Lung (tissue), 12 donors: ENCODE measurements around the gene NFATC2. TPM values are rescaled to one million over a fixed set of nuclear protein-coding genes. Genes with fewer than 3 reads are reported as not detected.
A peak's percentile ranks its signal among the peaks of the same experiment; 100 is the strongest.

Source experiments
- ATAC-seq: fragments of 200-7000 bp; cut with Tn5 transposase; one replicate; pipeline ENCODE4 v1.9.1; 2020; ENCODE audit warnings: moderate number of reproducible peaks; ENCODE audit not compliant: insufficient read depth, low FRiP score
- DNase-seq, 3 donors: peaks; one replicate each; pipeline ENCODE4 v3.0.0-alpha.2; 2013 to 2017
- H3K27ac ChIP-seq, 2 donors: one replicate each; pipeline ENCODE4 v1.5.1; 2013; ENCODE audit warnings: mild to moderate bottlenecking in 2 of 2, moderate library complexity in 2 of 2, control low read depth in 1 of 2, inconsistent platforms in 1 of 2, low read depth in 1 of 2, low read length in 1 of 2
- H3K27me3 ChIP-seq, 3 donors: one replicate each; pipeline ENCODE4 v1.5.1; 2013; ENCODE audit warnings: low read length in 2 of 3; ENCODE audit not compliant: control insufficient read depth in 3 of 3, insufficient read depth in 3 of 3
- H3K36me3 ChIP-seq, 4 donors: one replicate each; pipeline ENCODE4 v1.5.1; 2013; ENCODE audit warnings: low read length in 4 of 4, mild to moderate bottlenecking in 1 of 4, moderate library complexity in 1 of 4; ENCODE audit not compliant: control insufficient read depth in 4 of 4, insufficient read depth in 4 of 4
- H3K4me1 ChIP-seq, 5 donors: one replicate each; pipeline ENCODE4 v1.5.1; 2013; ENCODE audit warnings: low read length in 5 of 5, mild to moderate bottlenecking in 2 of 5, moderate library complexity in 1 of 5; ENCODE audit not compliant: control insufficient read depth in 5 of 5, insufficient read depth in 5 of 5
- H3K4me3 ChIP-seq: one replicate; pipeline ENCODE4 v1.5.1; 2013; ENCODE audit warnings: mild to moderate bottlenecking, control low read depth, moderate library complexity
- H3K9ac ChIP-seq, 2 donors: one replicate each; pipeline ENCODE4 v1.5.1; 2013; ENCODE audit warnings: low read length in 2 of 2, control low read depth in 1 of 2; ENCODE audit not compliant: insufficient read depth in 1 of 2
- H3K9me3 ChIP-seq, 4 donors: one replicate each; pipeline ENCODE4 v1.5.1; 2013; ENCODE audit warnings: low read length in 3 of 4, mild to moderate bottlenecking in 1 of 4, moderate library complexity in 1 of 4; ENCODE audit not compliant: control insufficient read depth in 4 of 4, insufficient read depth in 3 of 4
- CTCF ChIP-seq: IDR thresholded peaks from 2 replicates; pipeline ENCODE4 v1.5.1; 2012; ENCODE audit warnings: mild to moderate bottlenecking; ENCODE audit errors: control extremely low read depth, extremely low read depth
- WGBS, 2 donors: extraction: QIAGEN DNeasy Blood & Tissue Kit; methylation state at CpG; one replicate each; pipeline ENCODE4 v1.1.7; 2013; 5-methylcytosine and 5-hydroxymethylcytosine counted together
- polyA plus RNA-seq, 2 donors: library from polyadenylated mRNA; stranded (reverse); fragments of 200-250 nt; gene quantifications; one replicate each; pipeline ENCODE4 v1.2.1, GENCODE V29; 2013
- total RNA-seq, 2 donors: library from RNA; depleted of rRNA in 1 of 2; stranded (reverse); fragments of >200 nt in 1 of 2; gene quantifications; one replicate each; pipeline ENCODE4 v1.2.1, GENCODE V29; 2014 to 2021
- donor health status: control.
- donor health status: control.
- donor health status: Bipolar disorder and iron deficiency.
- donor health status: healthy.
- donor health status: DM: yes; HTN: yes; CAD: no.

The NFATC2 gene
- total and polyA plus RNA-seq, 4 donors = 1.3 to 8.7 (median 4.7) TPM

GRCh38 chr20:51533291-51534172, 9.0 kb downstream of the NFATC2 start:
- H3K9ac ChIP-seq = no peak overlapping the region
- 88% methylated on average over 19 of the region's 19 CpGs for WGBS, 2 donors
- H3K4me3 ChIP-seq = no peak overlapping the region
- no peak for TF ChIP-seq CTCF
- peaks cover 0 to 28% (median 5%) of the 10 kb centered on the region in 5 donors for H3K4me1 ChIP-seq
- H3K27me3 ChIP-seq = no peaks in the 10 kb centered on the region
- no peak for DNase-seq
- no peaks in the 10 kb centered on the region for H3K36me3 ChIP-seq
- peaks cover 0 to 3% (median 0%) of the 10 kb centered on the region in 4 donors for H3K9me3 ChIP-seq
- H3K27ac ChIP-seq = peak overlapping the region in 1 of 2 donors; percentile 48
- no peak for ATAC-seq

- ATAC-seq (no peak), DNase-seq (peak; percentile 50 to 61 (median 57))
- Histone ChIP-seq H3K4me3 (no peak overlapping the region), H3K27ac (peak overlapping the region; percentile 37 to 48), H3K36me3 (no peaks in the 10 kb centered on the region), H3K4me1 (peaks cover 0 to 30% (median 8%) of the 10 kb centered on the region in 5 donors), H3K27me3 (no peaks in the 10 kb centered on the region), H3K9me3 (peaks cover 0 to 2% (median 0%) of the 10 kb centered on the region in 4 donors), H3K9ac (no peak overlapping the region)
- WGBS, 2 donors = 52 to 70% methylated on average over 24 of the region's 24 CpGs
- TF ChIP-seq CTCF = no peak
Observed at GRCh38 chr20:51532577-51533191, 9.8 kb downstream of the NFATC2 start.

- H3K9ac ChIP-seq = no peak overlapping the region
- DNase-seq (no peak), ATAC-seq (no peak)
- WGBS, 2 donors = 78 to 86% methylated on average over 12 of the region's 12 CpGs
- no peak for TF ChIP-seq CTCF
- H3K4me3 ChIP-seq = no peak overlapping the region
- no peaks in the 10 kb centered on the region for H3K36me3 ChIP-seq
- peaks cover 0 to 30% (median 8%) of the 10 kb centered on the region in 5 donors for H3K4me1 ChIP-seq
- no peaks in the 10 kb centered on the region for H3K9me3 ChIP-seq
- peak overlapping the region in 1 of 2 donors; percentile 48 for H3K27ac ChIP-seq
- no peaks in the 10 kb centered on the region for H3K27me3 ChIP-seq
Observed at GRCh38 chr20:51531712-51532456, 10.6 kb downstream of the NFATC2 start.
